ENCODE measurements around the gene ABCA12.

DNA sequence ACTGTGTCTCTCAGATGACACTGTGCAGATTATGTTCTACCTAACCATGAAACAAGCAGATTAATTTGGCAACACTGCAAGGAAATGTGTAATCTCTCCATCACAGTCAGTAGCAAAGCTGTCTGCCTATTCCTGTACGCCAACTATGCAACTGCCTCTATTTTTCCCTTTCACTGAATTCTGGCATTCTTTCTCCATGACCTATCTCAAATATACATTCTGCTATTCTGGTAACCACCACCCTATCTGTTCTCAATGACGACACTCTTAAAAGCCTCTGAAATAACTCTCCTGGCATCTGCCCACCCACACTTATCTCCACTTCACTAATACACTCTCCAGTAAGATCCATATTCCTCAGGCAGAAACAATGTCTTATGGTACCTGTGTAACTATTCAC lies 78.7 kb downstream of the ABCA12 start:
- TF ChIP-seq CTCF (IDR thresholded peaks at IDR 0.05), result no peak
- no peak for TF ChIP-seq POLR2A (IDR thresholded peaks at IDR 0.05)
